Ovary (tissue), 9 donors: Measurements from ENCODE around the gene ST3GAL3. TPM values are rescaled to one million over a fixed set of nuclear protein-coding genes. Genes with fewer than 3 reads are reported as not detected.

ENCODE experiments used
- DNase-seq, 5 donors: peaks; one replicate each; pipeline ENCODE4 v3.0.0-alpha.2; 2019 to 2020
- H3K27ac ChIP-seq, 2 donors: fragments of 200-600 bp; one replicate each; pipeline versions ENCODE4 v1.5.1 to v1.8.0; 2019 to 2022
- H3K27me3 ChIP-seq: fragments of 200-600 bp; one replicate; pipeline ENCODE4 v1.8.0; 2022
- H3K36me3 ChIP-seq: fragments of 200-600 bp; sonication (generic); one replicate; pipeline ENCODE4 v1.5.1; 2019
- H3K4me1 ChIP-seq: one replicate; pipeline ENCODE4 v1.8.1; 2013; ENCODE audit warnings: mild to moderate bottlenecking, moderate library complexity; ENCODE audit not compliant: insufficient read depth
- H3K4me3 ChIP-seq: fragments of 200-600 bp; sonication (generic); one replicate; pipeline ENCODE4 v1.5.1; 2017
- H3K9me3 ChIP-seq, 2 donors: fragments of 200-600 bp in 1 of 2; sonication (generic) in 1 of 2; one replicate each; pipeline versions ENCODE4 v1.5.1 to v1.8.1; 2013 to 2019; ENCODE audit warnings: mild to moderate bottlenecking in 1 of 2, moderate library complexity in 1 of 2
- EP300 ChIP-seq: sonication (generic); formaldehyde crosslinking; IDR thresholded peaks from one replicate; pipeline ENCODE4 v1.6.1; 2017; ENCODE audit warnings: antibody characterized with exemption
- POLR2A ChIP-seq: fragments of 450-650 bp; IDR thresholded peaks from one replicate; pipeline ENCODE4 v1.6.1; 2017; ENCODE audit warnings: antibody characterized with exemption, mild to moderate bottlenecking, moderate library complexity
- WGBS, 3 donors: extraction: QIAGEN DNeasy Blood & Tissue Kit in 1 of 3; methylation state at CpG; one replicate each; pipeline versions ENCODE4 v1.1.5 to v1.1.7; 2013 to 2017; 5-methylcytosine and 5-hydroxymethylcytosine counted together
- intact Hi-C, 4 donors: fragments of 100-400 bp; cut with DNase I; formaldehyde crosslinking; loops; one replicate each; pipeline versions ENCODE4 v1.11.0 to v1.15.1; 2022 to 2023
- polyA plus RNA-seq, 2 donors: library from polyadenylated mRNA; stranded (reverse); fragments of 200-250 nt in 1 of 2; fragments of 350-450 nt in 1 of 2; fragmentation: Illumina TruSeq in 1 of 2; extraction: RNeasy Lipid Tissue Mini Kit (QIAGEN cat#74804) in 1 of 2; gene quantifications; one replicate each; pipeline ENCODE4 v1.2.3, GENCODE V29; 2013 to 2014
- total RNA-seq, 7 donors: library from RNA; depleted of rRNA in 2 of 7; stranded (reverse); fragments of >200 nt in 2 of 7; fragmentation: NEBNext Ultra II Directional in 3 of 7; extraction: Animal tissue kit (Norgen Biotek cat#: 25700) in 3 of 7; gene quantifications; one replicate each; pipeline versions ENCODE4 v1.1.0 to v1.2.4, GENCODE V29; 2016 to 2023
- TF ChIP-seq, protein P1 (sequence below), 3 donors: fragments of 450-650 bp in 2 of 3; fragments of 200-600 bp in 1 of 3; IDR thresholded peaks; one replicate each; pipeline versions ENCODE4 v1.5.1 to v1.8.0; 2016 to 2022; ENCODE audit warnings: antibody characterized with exemption in 3 of 3, mild to moderate bottlenecking in 1 of 3
- donor health status: DM: no; HTN: no; CAD: no; lungs with moderate emphysema.
- donor health status: DM: no; HTN: no; CAD: no.
- donor health status: Bipolar disorder and iron deficiency.
- donor health status: DM: yes; HTN: yes; CAD: no.
- donor health status: DM: no; HTN: no; CAD: no.
- donor health status: DM: yes; HTN: yes; CAD: no.

The ST3GAL3 gene
- total and polyA plus RNA-seq, 9 donors: 11.4 to 43.3 (median 27.1) TPM

DNA sequence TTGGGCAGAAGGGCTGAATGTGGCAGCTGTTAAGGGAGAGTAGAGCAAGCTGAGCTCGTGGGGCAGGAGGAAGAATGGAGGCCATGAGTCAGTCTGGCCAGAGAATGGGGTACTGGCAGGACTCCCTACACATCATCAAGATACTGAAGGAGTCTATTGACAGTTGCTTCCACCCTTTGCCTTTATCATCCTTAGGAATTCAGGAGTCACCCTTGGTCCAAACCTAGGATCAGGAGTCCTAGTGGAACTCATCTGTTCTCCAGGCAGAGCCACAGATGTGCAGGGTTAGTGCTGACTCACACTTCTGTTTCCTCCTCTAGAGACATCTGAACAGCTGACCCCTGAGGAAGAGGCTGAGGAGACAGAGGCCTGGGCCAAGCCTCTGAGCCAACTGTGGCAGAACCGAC lies 18.7 kb upstream of the ST3GAL3 start:
- Histone ChIP-seq H3K27ac (no peak overlapping the region), H3K4me3 (no peak overlapping the region), H3K4me1 (no peaks in the 10 kb centered on the region), H3K36me3 (peaks cover 3% of the 10 kb centered on the region), H3K27me3 (no peaks in the 10 kb centered on the region), H3K9me3 (no peaks in the 10 kb centered on the region)
- 25 to 30% (median 25%) methylated on average over 2 of the region's 2 CpGs for WGBS, 3 donors
- intact Hi-C loops: no loop called here
- TF ChIP-seq, protein P1, sequence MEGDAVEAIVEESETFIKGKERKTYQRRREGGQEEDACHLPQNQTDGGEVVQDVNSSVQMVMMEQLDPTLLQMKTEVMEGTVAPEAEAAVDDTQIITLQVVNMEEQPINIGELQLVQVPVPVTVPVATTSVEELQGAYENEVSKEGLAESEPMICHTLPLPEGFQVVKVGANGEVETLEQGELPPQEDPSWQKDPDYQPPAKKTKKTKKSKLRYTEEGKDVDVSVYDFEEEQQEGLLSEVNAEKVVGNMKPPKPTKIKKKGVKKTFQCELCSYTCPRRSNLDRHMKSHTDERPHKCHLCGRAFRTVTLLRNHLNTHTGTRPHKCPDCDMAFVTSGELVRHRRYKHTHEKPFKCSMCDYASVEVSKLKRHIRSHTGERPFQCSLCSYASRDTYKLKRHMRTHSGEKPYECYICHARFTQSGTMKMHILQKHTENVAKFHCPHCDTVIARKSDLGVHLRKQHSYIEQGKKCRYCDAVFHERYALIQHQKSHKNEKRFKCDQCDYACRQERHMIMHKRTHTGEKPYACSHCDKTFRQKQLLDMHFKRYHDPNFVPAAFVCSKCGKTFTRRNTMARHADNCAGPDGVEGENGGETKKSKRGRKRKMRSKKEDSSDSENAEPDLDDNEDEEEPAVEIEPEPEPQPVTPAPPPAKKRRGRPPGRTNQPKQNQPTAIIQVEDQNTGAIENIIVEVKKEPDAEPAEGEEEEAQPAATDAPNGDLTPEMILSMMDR (IDR thresholded peaks at IDR 0.05): no peak
- TF ChIP-seq EP300: no peak
- TF ChIP-seq POLR2A: no peak
- DNase-seq: no peak

DNA sequence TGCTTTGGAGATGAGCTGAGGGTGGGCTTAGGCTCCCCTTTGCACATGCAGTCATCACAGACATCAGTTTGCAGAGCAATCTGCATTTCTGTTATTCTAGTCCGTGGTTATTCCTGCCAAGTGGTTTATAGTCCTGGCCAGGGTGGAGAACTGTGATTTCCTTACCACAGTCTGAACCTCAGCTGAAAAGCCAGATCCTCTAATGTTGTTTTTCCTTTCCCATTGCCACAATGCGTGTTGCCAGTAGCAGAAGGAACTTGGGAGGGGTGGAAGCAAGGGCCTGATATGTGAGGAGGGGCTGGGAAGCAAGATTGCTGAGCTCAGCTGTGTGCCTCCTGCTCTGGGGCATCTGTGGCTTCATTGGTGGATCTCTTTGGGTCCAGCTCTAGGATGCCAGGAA lies 18.0 kb upstream of the ST3GAL3 start:
- intact Hi-C loops: no loop called here
- no peak for TF ChIP-seq POLR2A
- no peak for TF ChIP-seq EP300
- TF ChIP-seq, protein P1 (IDR thresholded peaks at IDR 0.05): no peak
- H3K27me3 ChIP-seq: no peaks in the 10 kb centered on the region
- DNase-seq: no peak
- H3K36me3 ChIP-seq: peaks cover 3% of the 10 kb centered on the region
- no peak overlapping the region for H3K27ac ChIP-seq
- H3K9me3 ChIP-seq: no peaks in the 10 kb centered on the region
- 57 to 79% (median 73%) methylated on average over 2 of the region's 2 CpGs for WGBS, 3 donors
- no peaks in the 10 kb centered on the region for H3K4me1 ChIP-seq
- no peak overlapping the region for H3K4me3 ChIP-seq

GRCh38 chr1:43691871-43692815 lies 15.2 kb upstream of the ST3GAL3 start:
- no peak for DNase-seq

DNA sequence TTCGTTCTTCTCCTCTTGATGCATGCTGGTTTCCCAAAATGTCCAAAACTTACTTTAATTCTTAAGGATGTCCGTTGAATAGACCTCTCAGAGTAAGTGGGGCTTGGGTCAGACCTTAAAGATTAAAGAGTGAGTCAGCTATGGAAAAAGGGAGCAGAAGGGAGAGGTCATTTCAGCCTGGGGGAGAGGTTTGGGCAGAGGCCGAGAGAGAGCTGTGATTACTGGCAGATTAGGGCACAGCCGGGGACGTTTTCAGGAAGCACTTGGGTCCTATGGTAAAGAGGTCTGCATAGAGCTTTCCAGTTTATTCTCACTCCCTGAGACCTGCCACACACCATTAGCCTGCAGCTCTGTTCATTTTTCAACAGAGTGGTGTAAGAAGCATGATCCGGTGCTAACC lies 14.0 kb upstream of the ST3GAL3 start:
- 75 to 81% (median 81%) methylated on average over 6 of the region's 6 CpGs for WGBS, 3 donors

More at GRCh38 chr1:43691871-43692815, 15.2 kb upstream of the ST3GAL3 start:
- intact Hi-C loops: no loop called here
- 62 to 72% (median 69%) methylated on average over 10 of the region's 10 CpGs for WGBS, 3 donors
- Histone ChIP-seq H3K27ac (no peak overlapping the region), H3K27me3 (no peaks in the 10 kb centered on the region), H3K4me3 (no peak overlapping the region), H3K4me1 (no peaks in the 10 kb centered on the region), H3K36me3 (peaks cover 3% of the 10 kb centered on the region), H3K9me3 (no peaks in the 10 kb centered on the region)
- no peak for TF ChIP-seq POLR2A
- TF ChIP-seq, protein P1 (IDR thresholded peaks at IDR 0.05): no peak
- no peak for TF ChIP-seq EP300

More for the DNA sequence above, 14.0 kb upstream of the ST3GAL3 start:
- DNase-seq: no peak
- TF ChIP-seq EP300 (no peak), POLR2A (no peak)
- TF ChIP-seq, protein P1 (IDR thresholded peaks at IDR 0.05): no peak
- no peak overlapping the region for H3K4me3 ChIP-seq
- no peaks in the 10 kb centered on the region for H3K9me3 ChIP-seq
- H3K27me3 ChIP-seq: no peaks in the 10 kb centered on the region
- H3K27ac ChIP-seq: no peak overlapping the region
- H3K4me1 ChIP-seq: no peaks in the 10 kb centered on the region
- intact Hi-C loops: no loop called here
- peaks cover 3% of the 10 kb centered on the region for H3K36me3 ChIP-seq
